Measurements from ENCODE around the gene ARRB2.
A peak's percentile ranks its signal among the peaks of the same experiment; 100 is the strongest.

GRCh38 chr17:4739122-4740024 is 28.9 kb downstream of the ARRB2 start, which contains the start of the genes CXCL16 and ZMYND15:
- TF ChIP-seq CTCF (IDR thresholded peaks at IDR 0.05) (no peak), POLR2A (IDR thresholded peaks at IDR 0.05) (peak in 3 of 4 donors; percentile 15 to 63 (median 52))

All from esophagus squamous epithelium (tissue), 4 donors.